ENCODE results near the gene HSPBAP1. TPM values are rescaled to one million over a fixed set of nuclear protein-coding genes. Genes with fewer than 3 reads are reported as not detected.

HSPBAP1 gene
- total RNA-seq, 1 experiment from 2014 or later = 9.8 TPM

DNA sequence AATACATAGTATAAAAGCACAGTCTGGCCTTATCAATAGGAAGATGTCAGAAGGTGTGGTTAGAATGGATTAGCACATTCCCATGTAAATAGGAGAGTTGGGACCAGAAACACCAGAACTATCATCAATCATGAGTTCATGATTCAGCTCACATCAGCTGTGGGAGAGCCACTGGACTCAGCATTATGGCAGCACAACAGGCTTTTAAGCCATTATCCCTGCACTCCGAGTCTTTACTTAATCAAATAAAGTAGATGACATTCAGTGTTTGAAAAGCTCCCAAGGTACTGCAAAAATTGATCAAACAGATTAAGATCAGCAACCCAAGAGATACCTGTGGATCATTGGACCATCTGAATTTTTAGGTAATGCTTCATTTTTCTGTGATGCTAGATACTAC is 88.3 kb downstream of the HSPBAP1 start:
- TF ChIP-seq, protein P1, sequence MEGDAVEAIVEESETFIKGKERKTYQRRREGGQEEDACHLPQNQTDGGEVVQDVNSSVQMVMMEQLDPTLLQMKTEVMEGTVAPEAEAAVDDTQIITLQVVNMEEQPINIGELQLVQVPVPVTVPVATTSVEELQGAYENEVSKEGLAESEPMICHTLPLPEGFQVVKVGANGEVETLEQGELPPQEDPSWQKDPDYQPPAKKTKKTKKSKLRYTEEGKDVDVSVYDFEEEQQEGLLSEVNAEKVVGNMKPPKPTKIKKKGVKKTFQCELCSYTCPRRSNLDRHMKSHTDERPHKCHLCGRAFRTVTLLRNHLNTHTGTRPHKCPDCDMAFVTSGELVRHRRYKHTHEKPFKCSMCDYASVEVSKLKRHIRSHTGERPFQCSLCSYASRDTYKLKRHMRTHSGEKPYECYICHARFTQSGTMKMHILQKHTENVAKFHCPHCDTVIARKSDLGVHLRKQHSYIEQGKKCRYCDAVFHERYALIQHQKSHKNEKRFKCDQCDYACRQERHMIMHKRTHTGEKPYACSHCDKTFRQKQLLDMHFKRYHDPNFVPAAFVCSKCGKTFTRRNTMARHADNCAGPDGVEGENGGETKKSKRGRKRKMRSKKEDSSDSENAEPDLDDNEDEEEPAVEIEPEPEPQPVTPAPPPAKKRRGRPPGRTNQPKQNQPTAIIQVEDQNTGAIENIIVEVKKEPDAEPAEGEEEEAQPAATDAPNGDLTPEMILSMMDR (conservative IDR thresholded peaks at IDR 0.05) = no peak

More for the DNA sequence above, 88.3 kb downstream of the HSPBAP1 start:
- Histone ChIP-seq H3K79me1 (ENCODE audit: insufficient read depth, low read depth, low read length, poor library complexity, severe bottlenecking) (no peaks in the 10 kb centered on the region), H3K9ac (ENCODE audit: extremely low read depth, insufficient read length, low read length) (no peak overlapping the region), H4K91ac (ENCODE audit: insufficient read length, low read depth, low read length) (no peak overlapping the region), H3K14ac (ENCODE audit: insufficient read depth, low read length) (no peak overlapping the region), H4K8ac (replicated peaks; ENCODE audit: insufficient read length, low read depth, low read length) (no peak overlapping the region), H3T11ph (ENCODE audit: low read length) (no peak overlapping the region), H3K4ac (ENCODE audit: low read depth, low read length) (no peak overlapping the region), H2BK120ac (ENCODE audit: low read depth, low read length, poor library complexity, severe bottlenecking) (no peak overlapping the region), H2BK20ac (ENCODE audit: low read depth, low read length, poor library complexity, severe bottlenecking) (no peak overlapping the region), H3K27me3 (ENCODE audit: insufficient read depth, low read length) (no peaks in the 10 kb centered on the region), H2BK12ac (ENCODE audit: insufficient read length, low read depth, low read length) (no peak overlapping the region), H3K23me2 (ENCODE audit: insufficient read length, low read depth, low read length, poor library complexity, severe bottlenecking) (no peaks in the 10 kb centered on the region), H2AFZ (ENCODE audit: low read length) (no peak overlapping the region), H3K9me3 (ENCODE audit: control insufficient read depth, low read depth, low read length) (no peaks in the 10 kb centered on the region), H3K4me1 (ENCODE audit: insufficient read depth, low read length) (no peaks in the 10 kb centered on the region), H2AK5ac (ENCODE audit: insufficient read length, low read length) (no peak overlapping the region), H4K20me1 (ENCODE audit: control insufficient read depth, insufficient read depth, insufficient read length) (no peaks in the 10 kb centered on the region), H3K4me2 (ENCODE audit: insufficient read depth, insufficient read length, low read length) (no peak overlapping the region), H3K23ac (ENCODE audit: insufficient read length, low read depth, low read length) (no peak overlapping the region), H4K5ac (ENCODE audit: insufficient read length, low read depth, low read length) (no peak overlapping the region), H3K18ac (ENCODE audit: insufficient read length, low read depth, low read length) (no peak overlapping the region), H3K79me2 (ENCODE audit: insufficient read depth, low read length) (no peaks in the 10 kb centered on the region), H3K27ac (ENCODE audit: insufficient read length, low read depth, low read length) (no peak overlapping the region), H2BK15ac (ENCODE audit: low read depth, low read length) (no peak overlapping the region), H3K56ac (ENCODE audit: insufficient read length, low read depth, low read length) (no peak overlapping the region), H2BK5ac (ENCODE audit: insufficient read length, low read length) (no peak overlapping the region)
- no peak overlapping the region for H3K4me3 Mint-ChIP-seq
- no CpG with 5 or more reads among the region's 1 CpG for WGBS (ENCODE audit: extremely low coverage, insufficient read length, low lambda C conversion rate)
- H3K4me1 Mint-ChIP-seq = no peaks in the 10 kb centered on the region
- H3K27me3 Mint-ChIP-seq (ENCODE audit: low read depth) = no peaks in the 10 kb centered on the region
- H3K9me3 Mint-ChIP-seq = no peaks in the 10 kb centered on the region
- peaks cover 0 to 7% (median 5%) of the 10 kb centered on the region in 3 experiments; a peak in 2 of 7 replicates for H3K36me3 Mint-ChIP-seq (ENCODE audit: insufficient read depth in 1 of 3, low read depth in 3 of 3)
- no peak for DNase-seq
- H3K27ac Mint-ChIP-seq = no peak overlapping the region

Data from H9 (cell line).